ENCODE measurements around the gene CCDC85C.

DNA sequence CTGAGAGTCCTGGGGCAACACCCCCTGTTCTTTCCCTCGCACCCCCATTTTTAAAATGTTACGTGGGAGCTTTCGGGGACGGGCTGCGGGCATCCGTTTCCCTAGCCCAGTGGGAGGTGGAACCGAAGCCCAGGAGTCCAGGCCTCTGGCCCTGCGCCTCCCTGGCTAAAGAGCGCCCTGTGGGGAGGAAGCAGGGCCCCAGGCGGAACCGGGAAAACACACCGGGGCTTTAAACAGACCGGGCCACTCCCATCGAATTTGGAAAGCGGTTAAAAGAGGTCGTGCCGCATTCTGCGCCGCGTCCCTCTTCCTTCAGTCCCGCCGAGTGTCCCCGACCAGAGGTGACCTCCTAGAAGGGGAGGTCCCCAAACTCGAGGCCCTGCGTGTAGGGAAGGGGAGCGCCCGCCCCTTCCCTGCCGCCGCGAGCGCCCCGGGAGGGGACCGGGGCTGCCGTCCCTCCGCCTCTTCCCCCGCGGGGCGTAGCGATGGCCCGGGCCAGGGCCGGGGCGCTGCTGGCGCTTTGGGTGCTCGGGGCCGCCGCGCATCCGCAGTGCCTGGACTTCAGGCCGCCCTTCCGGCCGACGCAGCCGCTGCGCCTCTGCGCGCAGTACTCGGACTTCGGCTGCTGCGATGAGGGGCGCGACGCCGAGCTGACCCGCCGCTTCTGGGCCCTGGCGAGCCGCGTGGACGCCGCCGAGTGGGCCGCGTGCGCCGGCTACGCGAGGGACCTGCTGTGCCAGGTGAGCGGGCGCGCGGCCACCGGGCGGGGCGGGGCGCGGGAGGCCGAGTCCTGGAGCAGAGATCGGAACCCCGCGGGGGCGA is 40.9 kb upstream of the CCDC85C start, which contains the start of gene HHIPL1:
- TF ChIP-seq, protein P1, sequence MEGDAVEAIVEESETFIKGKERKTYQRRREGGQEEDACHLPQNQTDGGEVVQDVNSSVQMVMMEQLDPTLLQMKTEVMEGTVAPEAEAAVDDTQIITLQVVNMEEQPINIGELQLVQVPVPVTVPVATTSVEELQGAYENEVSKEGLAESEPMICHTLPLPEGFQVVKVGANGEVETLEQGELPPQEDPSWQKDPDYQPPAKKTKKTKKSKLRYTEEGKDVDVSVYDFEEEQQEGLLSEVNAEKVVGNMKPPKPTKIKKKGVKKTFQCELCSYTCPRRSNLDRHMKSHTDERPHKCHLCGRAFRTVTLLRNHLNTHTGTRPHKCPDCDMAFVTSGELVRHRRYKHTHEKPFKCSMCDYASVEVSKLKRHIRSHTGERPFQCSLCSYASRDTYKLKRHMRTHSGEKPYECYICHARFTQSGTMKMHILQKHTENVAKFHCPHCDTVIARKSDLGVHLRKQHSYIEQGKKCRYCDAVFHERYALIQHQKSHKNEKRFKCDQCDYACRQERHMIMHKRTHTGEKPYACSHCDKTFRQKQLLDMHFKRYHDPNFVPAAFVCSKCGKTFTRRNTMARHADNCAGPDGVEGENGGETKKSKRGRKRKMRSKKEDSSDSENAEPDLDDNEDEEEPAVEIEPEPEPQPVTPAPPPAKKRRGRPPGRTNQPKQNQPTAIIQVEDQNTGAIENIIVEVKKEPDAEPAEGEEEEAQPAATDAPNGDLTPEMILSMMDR (IDR thresholded peaks at IDR 0.05) = no peak; the same call in 1 of the 2 replicates
- TF ChIP-seq ZFX (IDR thresholded peaks at IDR 0.05; ENCODE audit: borderline replicate concordance) = no peak
